ENCODE data around the gene NCAM1.
"Not testable (repeated sequence)": the region's sequence is repeated elsewhere in the genome, so short reads cannot be mapped to it uniquely, and the experiment has no call there.

Gene NCAM1

DNA sequence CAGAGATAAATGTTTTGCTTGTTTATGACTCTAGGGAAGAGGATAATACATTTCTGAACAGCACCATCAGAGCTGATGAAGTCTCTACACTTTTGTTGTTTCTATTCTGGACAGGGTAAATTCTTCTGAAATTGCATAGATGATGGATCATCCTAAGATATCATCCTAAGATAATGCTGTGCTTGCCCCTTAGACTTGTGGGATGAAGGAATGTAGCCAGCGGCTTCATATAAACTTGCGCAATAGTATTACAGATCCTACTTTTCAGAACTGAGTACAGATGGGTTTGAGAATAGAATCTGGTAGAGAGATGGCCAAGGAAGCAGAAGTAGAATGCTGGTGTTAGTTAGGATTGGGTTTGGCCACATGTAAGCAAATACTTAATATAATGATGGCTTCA, 61.0 kb downstream of the NCAM1 start:
- DNase-seq, result no peak

DNA sequence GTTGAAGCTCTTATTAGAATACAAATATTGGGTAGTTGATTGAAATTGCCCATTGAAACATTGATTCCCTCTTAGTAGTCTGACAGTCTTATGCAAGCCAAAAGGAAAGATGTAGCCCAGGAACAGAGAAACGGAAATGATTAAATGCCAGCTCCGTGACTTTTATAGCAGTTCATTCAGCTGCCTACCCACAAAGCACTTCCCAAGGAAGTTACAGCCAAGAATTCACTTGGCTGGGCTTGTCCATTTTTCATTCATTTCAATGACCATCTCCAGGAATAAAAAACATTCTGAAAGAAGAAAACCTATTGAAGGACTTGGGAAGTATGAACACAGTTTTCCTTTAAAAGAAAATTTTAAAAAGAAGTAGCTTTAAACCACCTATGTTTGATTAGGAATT, 62.0 kb downstream of the NCAM1 start:
- no peak for DNase-seq

DNA sequence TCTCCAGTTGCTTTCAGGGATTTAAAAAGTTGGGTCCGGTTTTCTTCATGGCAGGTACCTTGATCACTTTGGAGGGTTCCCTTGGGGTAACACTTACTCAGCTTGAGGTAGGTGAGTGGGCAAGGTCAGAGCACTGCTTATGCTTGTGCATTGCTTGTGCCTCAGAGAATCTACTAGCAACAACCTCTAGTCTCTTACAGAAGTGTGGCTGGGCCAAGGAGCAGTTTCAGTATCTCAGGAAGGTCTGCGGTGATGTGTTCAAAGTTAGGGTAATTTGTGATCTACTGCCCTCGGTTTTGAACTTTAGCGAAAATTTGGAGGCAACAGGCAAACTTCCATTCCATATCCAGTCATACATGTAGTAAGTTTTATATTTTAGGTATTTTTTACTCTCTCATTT, 62.8 kb downstream of the NCAM1 start:
- no peak for DNase-seq

DNA sequence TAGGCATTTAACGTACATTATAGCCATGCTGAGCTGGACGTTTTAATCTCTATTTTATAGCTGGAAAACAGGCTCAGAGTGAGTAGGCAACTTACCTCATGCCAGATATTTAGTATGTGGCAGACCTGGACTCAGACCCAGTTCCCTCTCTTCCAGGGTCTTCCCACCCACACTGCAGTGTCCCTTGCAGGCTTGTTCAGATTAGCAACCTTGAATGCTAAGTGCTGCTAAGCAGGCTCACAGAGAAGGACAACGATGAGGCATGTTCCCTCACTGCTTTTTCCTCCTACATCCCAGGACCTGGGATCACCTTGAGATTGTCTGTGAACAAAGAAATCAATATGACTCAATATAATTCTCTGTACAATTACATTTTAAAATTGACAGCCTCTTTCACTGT, 65.6 kb downstream of the NCAM1 start:
- no peak for DNase-seq

DNA sequence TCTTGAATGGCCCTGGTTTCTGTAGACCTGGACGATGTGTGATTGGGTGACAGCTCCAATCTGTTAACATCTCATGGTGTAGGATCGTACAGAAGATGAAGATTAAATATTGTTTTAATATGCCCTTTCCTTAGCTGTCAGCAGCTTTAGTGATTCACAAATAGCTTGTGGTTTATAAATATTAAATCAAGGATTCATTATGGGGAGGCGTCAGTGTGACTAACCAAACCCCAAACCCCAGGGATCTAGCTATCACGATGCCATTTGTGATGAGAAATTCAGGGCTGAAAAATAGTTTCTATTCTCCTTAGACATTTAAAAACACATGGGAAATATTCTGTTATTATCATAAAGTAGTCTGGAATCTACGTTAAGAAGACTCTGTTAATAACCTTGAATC, 73.4 kb downstream of the NCAM1 start:
- DNase-seq, result no peak

DNA sequence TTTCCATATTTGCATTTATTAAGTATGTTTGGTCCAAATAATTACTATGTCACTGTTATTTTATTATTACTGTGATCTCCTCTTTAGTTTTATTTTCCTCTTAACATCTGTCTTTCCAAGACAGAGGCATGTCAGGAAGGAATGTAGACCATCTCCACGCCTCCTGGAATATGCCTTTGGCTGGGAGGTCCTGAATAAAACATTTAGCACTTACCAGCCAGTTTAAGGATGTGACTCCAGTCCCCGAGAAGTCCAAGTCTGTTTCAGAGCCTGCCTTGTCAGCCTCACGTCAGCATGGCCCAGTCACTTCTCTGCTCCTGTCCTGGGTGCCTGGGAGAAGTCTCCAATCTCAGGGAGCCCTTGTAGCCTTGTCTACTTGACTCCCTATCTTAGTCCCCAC, 74.5 kb downstream of the NCAM1 start:
- no peak for DNase-seq

DNA sequence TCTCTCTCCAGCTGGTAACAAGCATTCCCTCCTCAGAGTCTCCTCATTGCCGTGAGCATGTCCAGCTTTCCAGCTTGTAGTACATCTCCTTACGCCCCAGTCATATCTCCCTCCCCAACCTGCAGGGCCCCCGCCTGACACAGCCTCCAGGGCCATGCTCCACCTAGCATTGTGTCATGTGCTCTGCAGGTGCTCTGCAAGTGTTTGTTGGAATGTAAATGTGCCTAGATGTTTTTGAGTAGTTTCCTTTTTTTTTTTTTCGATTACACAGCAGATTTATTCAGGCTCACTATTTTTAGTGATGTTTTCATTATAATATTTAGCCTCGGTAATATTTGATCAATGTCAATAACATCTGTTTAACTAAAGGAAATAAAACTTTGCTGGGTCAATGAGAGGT, 82.5 kb downstream of the NCAM1 start:
- no peak for DNase-seq

DNA sequence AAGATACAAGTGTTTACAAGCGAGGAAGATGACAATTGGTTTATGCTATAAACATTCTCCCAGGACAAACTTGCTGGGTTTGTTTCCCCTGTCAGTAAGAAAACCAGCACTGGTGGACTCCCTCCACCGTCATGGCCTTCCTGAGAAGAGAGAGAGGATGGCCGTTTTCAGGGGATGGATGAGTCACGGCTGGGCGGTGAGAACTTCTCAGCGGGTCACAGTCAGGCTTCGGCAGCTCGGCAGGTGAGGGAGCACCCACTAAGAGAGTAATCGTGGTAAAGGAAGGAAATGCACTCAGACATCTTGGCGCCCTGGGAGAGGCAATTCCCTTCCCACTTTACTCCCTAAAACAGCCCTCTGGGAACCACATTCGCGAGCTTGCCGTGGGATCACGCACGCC, 83.9 kb downstream of the NCAM1 start:
- DNase-seq, result no peak

DNA sequence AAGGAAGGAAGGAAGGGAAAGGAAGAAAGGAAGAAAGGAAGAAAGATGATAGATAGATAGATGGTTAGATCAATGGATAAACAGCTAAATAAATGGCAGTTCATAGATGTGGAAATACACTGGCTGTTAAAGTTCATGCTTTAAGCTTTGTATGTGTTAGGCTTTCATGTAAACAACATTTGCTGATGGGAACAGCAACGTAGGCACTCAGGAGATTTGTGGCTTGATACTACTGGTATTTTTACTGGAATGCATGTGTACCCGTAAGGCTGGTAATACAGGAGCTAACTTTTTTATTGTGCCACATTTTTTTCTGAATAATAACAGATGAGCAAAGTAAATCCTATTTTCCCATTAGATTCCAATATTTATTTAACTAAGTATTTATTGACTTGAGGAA, 85.6 kb downstream of the NCAM1 start:
- DNase-seq, result no peak

DNA sequence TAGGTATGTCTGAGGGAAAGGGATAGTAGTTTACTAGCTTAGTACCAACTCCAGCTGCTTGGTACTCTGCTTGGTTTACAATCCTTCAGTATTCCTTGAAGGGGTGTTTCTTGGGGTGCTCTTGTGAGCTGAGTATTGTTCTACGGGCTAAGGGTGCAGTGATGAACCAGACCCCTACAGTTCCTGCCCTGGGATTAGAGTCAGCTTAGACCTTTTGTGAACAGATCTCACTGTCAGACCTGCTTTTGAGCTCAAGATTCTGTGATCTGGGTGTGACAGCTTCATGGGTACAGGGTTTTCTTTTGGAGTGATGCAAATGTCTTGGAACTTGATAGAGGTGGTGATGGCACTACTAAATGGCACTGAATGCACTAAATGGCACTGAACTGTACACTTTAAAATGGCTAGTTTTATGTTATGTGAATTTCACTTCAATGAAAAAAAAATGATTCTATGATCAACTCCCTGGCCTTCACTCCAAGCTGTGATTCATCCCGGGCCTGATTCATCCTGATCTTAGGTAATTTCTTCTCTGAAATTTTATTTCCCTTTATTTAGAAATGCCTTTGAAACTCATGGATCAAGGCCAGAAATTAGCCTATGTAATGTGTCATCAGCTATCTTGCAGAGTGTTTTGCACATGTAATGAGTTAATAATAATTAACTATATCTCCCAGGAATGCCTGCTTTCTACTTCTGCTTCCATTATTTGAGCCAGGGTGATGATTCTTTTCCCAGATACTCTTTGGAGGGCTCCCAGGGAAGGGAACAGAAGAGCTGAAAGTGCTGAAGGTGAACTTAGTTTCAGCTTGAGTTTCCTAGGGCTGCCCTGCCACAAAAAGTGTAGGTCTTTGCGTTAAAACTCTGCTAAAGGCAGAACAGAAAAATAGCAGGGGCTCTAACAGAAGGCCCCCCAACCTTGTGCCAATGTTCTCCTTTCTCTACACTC, 87.9 kb downstream of the NCAM1 start:
- DNase-seq, result peak; percentile 58 to 77 (median 75)

DNA sequence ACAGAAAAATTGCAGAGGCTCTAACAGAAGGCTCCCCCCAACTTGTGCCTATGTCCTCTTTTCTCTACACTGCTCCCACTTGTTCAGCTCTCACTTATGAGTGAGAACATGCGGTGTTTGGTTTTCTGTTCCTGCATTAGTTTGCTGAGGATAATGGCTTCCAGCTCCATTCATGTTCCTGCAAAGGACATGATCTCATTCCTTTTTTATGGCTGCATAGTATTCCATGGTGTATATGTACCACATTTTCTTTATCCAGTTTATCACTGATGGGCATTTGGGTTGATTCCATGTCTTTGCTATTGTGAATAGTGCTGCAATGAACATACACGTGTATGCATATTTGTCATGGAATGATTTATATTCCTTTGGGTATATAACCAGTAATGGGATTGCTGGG, 91.8 kb downstream of the NCAM1 start:
- not testable (repeated sequence) for DNase-seq

DNA sequence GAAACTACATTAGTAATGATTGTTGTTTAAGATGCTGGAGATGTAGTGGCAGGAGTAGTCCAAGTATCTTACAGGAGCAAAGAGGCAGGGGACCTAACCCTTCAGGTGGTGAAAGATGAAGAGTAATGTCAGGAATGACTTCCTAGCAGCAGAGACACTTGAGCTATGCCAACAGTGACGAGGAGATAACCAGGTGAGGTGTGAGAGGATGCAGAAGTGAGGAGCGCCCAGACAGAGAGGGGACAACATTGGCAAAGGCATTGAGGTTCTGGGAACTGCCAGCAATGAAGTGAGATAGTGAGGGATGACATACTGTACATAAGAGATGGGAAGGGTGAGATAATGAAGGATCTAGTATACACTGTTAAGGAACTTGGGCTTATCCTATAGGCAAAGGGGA, 95.8 kb downstream of the NCAM1 start:
- no peak for DNase-seq

DNA sequence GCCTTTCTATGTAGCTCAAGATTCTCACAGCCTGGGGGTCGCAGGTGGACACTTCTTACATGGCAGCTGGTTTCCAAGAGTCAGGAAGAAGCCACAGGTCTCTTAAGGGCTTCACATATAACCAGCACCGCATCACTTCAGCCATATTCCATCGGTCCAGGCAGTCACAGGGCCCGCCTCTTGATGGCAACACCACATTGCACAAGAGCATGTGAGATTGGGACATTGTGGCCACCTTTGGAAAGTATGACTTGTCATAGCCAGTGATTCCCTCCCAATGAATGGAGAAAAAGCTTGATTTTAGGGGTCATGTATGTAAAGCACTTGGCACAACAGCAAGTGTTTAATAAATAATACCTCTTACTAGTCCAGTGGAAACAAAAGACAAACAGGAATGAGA, 98.3 kb downstream of the NCAM1 start:
- no peak for DNase-seq

DNA sequence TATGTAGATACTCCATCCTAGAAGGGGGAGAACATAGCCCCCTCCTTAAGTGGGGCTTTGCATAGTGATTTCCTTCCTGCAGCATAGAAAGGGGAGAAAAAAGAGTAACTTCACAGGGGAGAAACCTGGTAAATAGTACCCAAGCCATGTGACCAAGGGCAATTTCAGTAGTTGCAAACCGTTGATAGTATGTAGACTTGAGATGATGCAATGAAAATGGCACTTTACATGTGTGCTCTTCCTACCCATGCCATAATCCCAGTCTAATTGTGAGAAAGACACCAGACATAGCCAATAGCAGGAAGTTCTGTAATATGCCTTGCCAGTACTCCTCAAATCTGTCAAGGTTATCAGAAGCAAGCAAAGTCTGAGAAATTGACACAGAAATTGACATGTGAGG, 104.1 kb downstream of the NCAM1 start:
- DNase-seq, result no peak

DNA sequence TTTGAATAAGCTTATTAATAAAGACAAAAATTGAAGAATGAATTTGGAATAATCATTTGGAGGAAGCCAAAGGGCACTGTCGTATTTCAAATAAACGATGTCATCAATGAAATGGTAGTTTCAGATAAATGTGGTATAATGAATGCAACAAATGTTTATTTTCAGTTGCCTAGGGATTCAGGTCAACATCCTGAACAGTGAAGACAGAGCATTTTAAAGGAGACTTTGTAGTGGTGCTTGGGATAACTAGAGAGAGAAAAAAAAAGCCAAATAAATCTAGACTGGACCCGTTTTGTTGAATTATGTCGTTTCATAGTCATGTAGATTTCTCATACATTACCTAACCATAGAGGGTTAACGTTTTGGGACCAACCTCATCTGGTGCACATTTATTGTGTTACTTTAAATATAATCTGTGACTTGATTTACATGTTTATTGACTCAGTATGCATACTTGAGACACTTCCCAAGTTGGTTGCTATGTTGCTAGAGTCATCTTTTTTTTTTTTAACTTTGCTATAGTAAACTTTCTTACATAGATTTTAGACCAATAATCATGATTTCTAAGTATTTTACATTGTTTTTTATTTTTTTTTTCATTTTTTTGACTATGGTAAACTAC, 111.1 kb downstream of the NCAM1 start:
- DNase-seq, result peak in 1 of 3 donors; percentile 10

DNA sequence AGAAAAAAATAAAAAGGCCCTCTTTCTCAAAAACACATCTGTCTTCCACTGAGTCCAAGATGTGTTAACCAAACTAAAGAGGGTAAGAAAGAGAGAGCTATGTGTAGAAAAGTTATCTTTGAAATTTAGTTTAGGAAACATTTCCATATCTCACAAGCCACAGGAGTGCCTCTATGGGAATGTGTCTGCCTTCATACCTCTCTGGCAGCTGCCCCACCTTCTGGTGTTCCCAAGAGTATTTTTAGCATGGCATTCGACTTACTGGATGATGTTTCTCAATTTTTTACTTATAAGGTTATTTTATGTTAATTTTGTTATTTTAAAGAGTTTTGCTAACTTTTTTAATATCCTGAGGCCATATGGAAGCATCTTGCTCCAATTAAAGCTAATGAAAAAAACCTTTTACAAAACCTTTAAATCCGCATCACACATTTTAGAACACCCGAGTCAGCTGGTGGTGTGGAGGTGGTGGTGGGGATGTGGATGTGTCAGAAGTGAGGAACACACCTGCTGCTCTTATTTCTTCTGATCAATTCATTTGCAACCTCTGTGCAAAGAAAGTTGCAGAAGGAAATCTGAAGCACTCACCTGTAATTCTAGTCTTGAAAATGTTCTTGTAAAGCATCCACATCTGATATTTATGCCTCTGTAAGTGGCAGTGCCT, 112.2 kb downstream of the NCAM1 start:
- no peak for DNase-seq

DNA sequence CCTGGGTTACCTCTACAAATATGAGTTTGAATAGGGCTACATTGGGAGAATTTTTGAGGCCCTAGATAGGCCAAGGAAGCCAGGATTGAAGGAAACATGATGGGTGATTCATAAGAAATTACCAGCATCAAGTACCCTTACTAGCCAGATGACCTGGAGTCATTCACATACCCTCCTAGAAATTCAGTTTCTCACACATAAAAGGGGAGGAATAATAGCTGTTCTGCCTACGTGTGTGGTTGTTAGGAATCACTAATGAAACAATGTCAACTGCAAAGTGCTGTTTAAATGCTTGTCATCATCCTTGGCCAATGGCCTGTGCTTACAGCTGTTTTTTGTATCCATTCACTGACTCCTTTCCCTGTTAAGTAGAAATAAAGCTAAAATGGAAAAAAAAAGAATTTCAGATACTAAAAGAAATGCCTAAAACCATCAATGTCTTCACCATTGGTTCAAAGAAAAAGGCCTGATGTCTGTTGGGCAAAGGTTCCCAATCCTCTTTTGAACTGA, 114.4 kb downstream of the NCAM1 start:
- no peak for DNase-seq

DNA sequence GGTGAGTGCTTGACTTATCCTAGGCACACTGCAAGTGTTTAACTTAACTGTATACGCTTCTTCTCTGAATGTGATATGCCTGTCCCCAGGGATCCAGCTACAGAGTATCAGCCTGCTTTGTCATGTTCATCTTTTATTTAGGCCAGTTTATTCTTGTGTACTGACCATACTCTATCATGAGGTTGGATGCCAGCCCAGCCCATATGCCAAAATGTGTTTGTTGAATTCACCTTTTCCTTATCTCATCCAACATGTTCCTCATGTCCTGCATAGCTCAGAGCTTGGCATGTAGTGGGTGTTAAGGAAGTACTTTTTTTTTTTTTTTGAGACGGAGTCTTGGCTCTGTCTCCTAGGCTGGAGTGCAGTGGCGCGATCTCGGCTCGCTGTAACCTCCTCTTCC, 116.2 kb downstream of the NCAM1 start:
- peak in 1 of 3 donors; percentile 3 for DNase-seq

DNA sequence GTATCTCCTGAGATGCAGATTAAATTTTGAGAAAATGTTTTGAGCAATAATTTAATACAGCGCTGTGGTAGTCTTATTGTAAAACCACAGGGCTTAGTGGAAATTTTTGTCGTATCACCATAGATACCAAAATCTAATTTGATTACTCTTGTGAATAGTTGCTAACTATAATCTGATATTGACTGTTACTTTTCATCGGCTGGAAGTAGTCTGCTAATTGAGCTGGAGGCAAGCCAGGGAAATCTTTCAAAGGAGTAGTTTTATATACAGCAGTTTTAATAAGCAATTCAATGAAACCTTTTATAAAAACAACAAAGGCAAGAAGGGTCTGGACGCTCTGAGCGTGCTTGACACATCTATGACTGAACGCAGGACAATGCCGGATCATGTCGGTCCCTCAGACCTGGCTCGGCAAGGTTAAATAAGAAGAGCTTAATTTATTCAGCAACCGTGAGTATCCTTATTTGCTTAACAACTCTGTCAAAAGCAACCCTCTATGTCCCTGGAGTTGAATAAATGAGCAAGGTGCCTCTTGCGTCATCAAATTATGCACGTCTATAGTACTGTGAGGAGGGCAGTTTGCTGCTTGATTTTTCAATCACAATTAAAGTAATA, 121.2 kb downstream of the NCAM1 start:
- DNase-seq, result no peak

DNA sequence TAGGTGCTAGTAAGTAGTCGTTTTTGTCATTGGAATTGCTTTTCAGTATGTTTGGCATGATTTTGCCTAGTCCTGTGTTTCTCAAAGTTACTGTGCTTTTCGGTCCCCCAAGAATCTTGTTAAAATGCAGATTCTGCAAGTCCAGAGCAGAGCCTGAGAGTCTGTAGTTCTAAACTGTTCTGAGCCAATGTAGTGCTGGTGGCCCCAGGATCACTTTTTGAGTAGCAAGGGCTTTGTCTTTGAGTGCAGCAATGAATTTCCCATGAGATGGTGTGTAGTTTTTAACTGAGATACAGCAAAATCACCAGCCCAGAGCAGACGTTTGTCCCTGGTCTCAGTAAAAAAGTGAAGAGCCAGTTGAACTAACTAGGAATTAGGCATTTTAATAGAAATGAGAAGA, 122.4 kb downstream of the NCAM1 start:
- no peak for DNase-seq

DNA sequence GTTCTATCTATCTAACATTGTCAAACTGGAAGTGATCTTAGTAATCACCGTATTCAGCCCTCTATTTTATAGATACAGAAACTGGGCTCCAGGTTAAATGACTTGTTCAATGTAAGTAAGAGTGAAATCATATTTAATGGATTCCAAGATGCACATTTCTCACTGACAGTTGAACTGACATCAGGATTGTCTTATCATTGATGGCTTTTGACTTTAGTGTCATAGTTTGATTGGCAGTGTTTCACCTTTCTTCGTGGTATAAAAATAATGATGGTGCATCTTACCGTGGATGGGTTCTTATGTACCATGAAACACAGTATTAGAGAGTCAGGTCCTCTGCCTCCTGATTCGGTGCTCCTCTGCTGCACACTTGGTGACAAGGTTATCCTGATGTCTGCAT, 123.1 kb downstream of the NCAM1 start:
- DNase-seq, result no peak

DNA sequence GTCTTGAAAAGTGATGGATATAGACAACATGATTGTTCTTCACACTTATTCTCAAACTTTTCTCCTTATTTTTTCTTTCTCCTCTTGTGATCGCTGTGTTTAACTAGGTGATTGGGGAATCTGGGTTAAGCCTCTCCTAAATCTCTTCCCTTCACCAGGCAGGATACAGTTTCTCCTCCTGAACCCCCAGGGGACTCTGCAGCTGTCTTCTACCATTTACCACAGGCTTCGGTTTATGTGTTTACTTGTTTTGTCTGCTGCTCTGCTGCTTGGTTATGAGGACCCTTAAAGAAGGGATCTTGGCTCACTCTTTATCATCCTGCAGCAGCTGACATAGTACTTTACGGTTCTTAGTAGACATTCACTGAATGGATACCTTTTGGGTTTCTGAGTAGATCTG, 124.2 kb downstream of the NCAM1 start:
- no peak for DNase-seq

DNA sequence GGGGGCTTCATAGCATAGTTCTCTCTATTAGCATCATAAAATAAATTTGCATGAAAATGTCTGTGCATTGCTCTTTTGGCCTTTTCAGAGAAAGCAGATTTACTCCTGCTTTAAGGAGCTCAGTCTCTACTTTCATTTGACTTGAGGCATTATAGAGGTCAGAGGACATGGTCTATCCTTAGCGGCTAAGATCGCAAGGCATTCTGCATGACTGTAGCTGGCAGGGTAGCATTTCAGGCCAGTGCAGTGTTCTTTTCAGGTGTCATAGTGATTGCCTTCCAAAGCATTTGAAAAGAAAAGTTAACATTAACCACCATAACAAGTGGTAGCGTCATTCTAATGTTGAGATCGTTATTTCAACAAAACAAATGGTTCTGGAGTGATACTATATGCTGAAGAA, 126.5 kb downstream of the NCAM1 start:
- no peak for DNase-seq

All from suppressor macrophage treated with lipopolysaccharide for 1 hour (primary cell).